RWPE2 (cell line): ENCODE data around the gene PLEKHA5.
"Not testable (repeated sequence)": the region's sequence is repeated elsewhere in the genome, so short reads cannot be mapped to it uniquely, and the experiment has no call there.

Source experiments
- ATAC-seq: fragments of 200-7000 bp; cut with Tn5 transposase; 3 replicates; pipeline ENCODE4 v1.9.1; 2021; ENCODE audit warnings: low read depth
- DNase-seq: peaks from one replicate; pipeline ENCODE4 v3.0.0-alpha.2; 2020; ENCODE audit warnings: low spot score
- H3K27ac ChIP-seq: fragments of 450-650 bp; 2 replicates; pipeline ENCODE4 v1.5.1; 2017; ENCODE audit warnings: mild to moderate bottlenecking; ENCODE audit not compliant: poor library complexity, severe bottlenecking
- H3K27me3 ChIP-seq: fragments of 250-450 bp; sonication (Bioruptor Pico); 2 replicates; pipeline ENCODE4 v1.5.1; 2021; ENCODE audit warnings: mild to moderate bottlenecking, moderate library complexity; ENCODE audit not compliant: insufficient read depth, poor library complexity, severe bottlenecking
- H3K36me3 ChIP-seq: fragments of 250-450 bp; sonication (Bioruptor Pico); 2 replicates; pipeline ENCODE4 v1.5.1; 2020; ENCODE audit warnings: low read depth, mild to moderate bottlenecking, moderate library complexity
- H3K4me1 ChIP-seq: fragments of 250-450 bp; sonication (Bioruptor Pico); 2 replicates; pipeline ENCODE4 v1.5.1; 2021; ENCODE audit warnings: mild to moderate bottlenecking, moderate library complexity; ENCODE audit not compliant: insufficient read depth, poor library complexity, severe bottlenecking
- H3K4me3 ChIP-seq: fragments of 250-450 bp; sonication (Bioruptor Pico); 2 replicates; pipeline ENCODE4 v1.5.1; 2021; ENCODE audit warnings: mild to moderate bottlenecking, moderate library complexity; ENCODE audit not compliant: severe bottlenecking
- H3K9me3 ChIP-seq: fragments of 250-450 bp; sonication (Bioruptor Pico); 2 replicates; pipeline ENCODE4 v1.5.1; 2021; ENCODE audit warnings: mild to moderate bottlenecking, moderate library complexity; ENCODE audit not compliant: severe bottlenecking
- CTCF ChIP-seq: fragments of 450-650 bp; IDR thresholded peaks from one replicate; pipeline ENCODE4 v1.5.1; 2017; ENCODE audit warnings: mild to moderate bottlenecking, moderate library complexity; ENCODE audit not compliant: poor library complexity, severe bottlenecking

Gene PLEKHA5

GRCh38 chr12:19088606-19089005, 40.9 kb upstream of the PLEKHA5 start:
- Histone ChIP-seq H3K27ac (no peak overlapping the region), H3K36me3 (no peaks in the 10 kb centered on the region), H3K4me3 (no peak overlapping the region), H3K27me3 (no peaks in the 10 kb centered on the region), H3K4me1 (no peaks in the 10 kb centered on the region), H3K9me3 (no peaks in the 10 kb centered on the region)
- DNase-seq (no peak), ATAC-seq (no peak)
- TF ChIP-seq CTCF, result no peak

GRCh38 chr12:19092482-19092881, 37.1 kb upstream of the PLEKHA5 start:
- not testable (repeated sequence) for H3K9me3 ChIP-seq

DNA sequence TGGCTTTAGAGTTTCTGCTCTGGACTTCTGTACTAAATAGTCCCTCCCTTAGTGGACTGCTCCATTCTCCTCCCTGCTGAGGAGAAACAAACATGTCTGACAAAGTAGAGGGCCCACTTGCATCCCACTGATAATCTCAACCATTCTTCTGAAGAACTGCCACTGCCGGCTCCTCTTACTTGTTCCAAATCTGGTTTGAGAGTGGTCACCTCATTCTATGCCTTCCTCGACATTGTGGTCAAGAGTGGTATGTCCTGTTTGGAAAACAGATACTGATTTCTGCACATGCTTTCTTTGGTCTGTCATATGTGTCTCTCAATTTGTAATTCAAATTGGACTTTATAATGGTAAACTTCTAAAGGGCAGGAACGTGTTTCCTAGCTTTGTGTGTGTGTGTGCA, 36.3 kb upstream of the PLEKHA5 start:
- TF ChIP-seq CTCF, result no peak
- H3K27me3 ChIP-seq, result no peaks in the 10 kb centered on the region
- peaks cover 4% of the 10 kb centered on the region for H3K4me1 ChIP-seq
- H3K9me3 ChIP-seq, result no peaks in the 10 kb centered on the region
- ATAC-seq (no peak), DNase-seq (no peak)
- H3K36me3 ChIP-seq, result no peaks in the 10 kb centered on the region
- no peak overlapping the region for H3K4me3 ChIP-seq
- H3K27ac ChIP-seq, result no peak overlapping the region

More at GRCh38 chr12:19092482-19092881, 37.1 kb upstream of the PLEKHA5 start:
- H3K4me1 ChIP-seq, ATAC-seq, H3K27ac ChIP-seq, H3K36me3 ChIP-seq, DNase-seq, H3K27me3 ChIP-seq, H3K4me3 ChIP-seq: not testable (repeated sequence)

GRCh38 chr12:19095331-19095730, 34.2 kb upstream of the PLEKHA5 start:
- TF ChIP-seq CTCF, result no peak
- H3K36me3 ChIP-seq, result no peaks in the 10 kb centered on the region
- H3K27me3 ChIP-seq, result no peaks in the 10 kb centered on the region
- peaks cover 4% of the 10 kb centered on the region for H3K4me1 ChIP-seq
- no peak for ATAC-seq
- H3K4me3 ChIP-seq, result no peak overlapping the region
- no peaks in the 10 kb centered on the region for H3K9me3 ChIP-seq
- H3K27ac ChIP-seq, result no peak overlapping the region
- no peak for DNase-seq

GRCh38 chr12:19095756-19096480, 33.6 kb upstream of the PLEKHA5 start:
- H3K27ac ChIP-seq, result no peak overlapping the region
- H3K4me1 ChIP-seq, result peaks cover 4% of the 10 kb centered on the region
- no peak for TF ChIP-seq CTCF
- no peak overlapping the region for H3K4me3 ChIP-seq
- ATAC-seq (peak; percentile 49; the same call in 1 of the 3 replicates), DNase-seq (no peak)
- H3K9me3 ChIP-seq, result no peaks in the 10 kb centered on the region
- no peaks in the 10 kb centered on the region for H3K27me3 ChIP-seq
- H3K36me3 ChIP-seq, result no peaks in the 10 kb centered on the region
